NB4 (cell line): ENCODE data around the gene NCOA1.
"Not testable (repeated sequence)": the region's sequence is repeated elsewhere in the genome, so short reads cannot be mapped to it uniquely, and the experiment has no call there.

ENCODE experiments used
- DNase-seq: peaks from one replicate; pipeline ENCODE4 v3.0.0; 2010; ENCODE audit warnings: low read depth
- H3K4me3 ChIP-seq: one replicate; pipeline ENCODE4 v1.5.1; 2011; ENCODE audit warnings: mild to moderate bottlenecking, low read depth, low read length, moderate library complexity
- CTCF ChIP-seq: IDR thresholded peaks from one replicate; pipeline ENCODE4 v1.5.1; 2012; ENCODE audit warnings: low read depth, low read length
- MAX ChIP-seq: IDR thresholded peaks from 2 replicates; pipeline ENCODE4 v1.6.1; 2011; ENCODE audit warnings: low read depth, low read length
- MYC ChIP-seq: IDR thresholded peaks from 2 replicates; pipeline ENCODE4 v1.6.1; 2011; ENCODE audit warnings: low read depth, low read length
- POLR2A ChIP-seq: IDR thresholded peaks from 2 replicates; pipeline ENCODE4 v1.6.1; 2011; ENCODE audit warnings: mild to moderate bottlenecking; ENCODE audit not compliant: insufficient read length; ENCODE audit errors: extremely low read depth

The NCOA1 gene

GRCh38 chr2:24672589-24672988, 181.5 kb downstream of the NCOA1 start:
- TF ChIP-seq POLR2A (no peak), MAX (no peak)
- H3K4me3 ChIP-seq, result no peak overlapping the region
- DNase-seq, result no peak

- no peak overlapping the region for H3K4me3 ChIP-seq
- DNase-seq, result no peak
- no peak for TF ChIP-seq MAX
- TF ChIP-seq CTCF, result no peak
- no peak for TF ChIP-seq POLR2A
- no peak for TF ChIP-seq MYC
Observed at GRCh38 chr2:24675338-24675737, 184.3 kb downstream of the NCOA1 start.

- no peak for TF ChIP-seq POLR2A
- no peak for TF ChIP-seq MYC
- TF ChIP-seq MAX, result no peak
- no peak for TF ChIP-seq CTCF
- DNase-seq, result no peak
- H3K4me3 ChIP-seq, result no peak overlapping the region
Observed at GRCh38 chr2:24676493-24676892, 185.4 kb downstream of the NCOA1 start.

- not testable (repeated sequence) for H3K4me3 ChIP-seq, DNase-seq
Observed at GRCh38 chr2:24678066-24678465, 187.0 kb downstream of the NCOA1 start.

DNA sequence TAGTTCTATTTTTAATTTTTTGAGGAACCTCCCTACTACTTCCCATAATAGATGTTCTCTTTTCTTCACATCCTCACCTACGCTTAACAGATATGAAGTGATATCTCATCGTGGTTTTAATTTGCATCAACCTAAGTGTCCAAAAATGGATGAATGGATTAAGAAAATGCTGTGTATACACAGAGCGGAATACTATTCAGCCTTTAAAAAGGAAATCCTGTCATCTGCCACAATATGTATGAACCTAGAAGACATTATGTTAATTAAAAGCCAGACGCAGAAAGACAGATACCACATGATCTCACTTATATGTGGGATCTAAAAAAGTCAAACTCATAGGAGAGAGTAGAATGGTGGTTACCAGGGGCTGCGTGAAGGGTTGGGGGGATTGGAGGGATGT, 189.1 kb downstream of the NCOA1 start:
- DNase-seq, result no peak
- TF ChIP-seq MAX (no peak), MYC (no peak), CTCF (no peak), POLR2A (no peak)
- H3K4me3 ChIP-seq, result no peak overlapping the region

- DNase-seq, result no peak
- TF ChIP-seq POLR2A (no peak), MYC (no peak), CTCF (no peak), MAX (no peak)
Observed at GRCh38 chr2:24682304-24682703, 191.2 kb downstream of the NCOA1 start.

DNA sequence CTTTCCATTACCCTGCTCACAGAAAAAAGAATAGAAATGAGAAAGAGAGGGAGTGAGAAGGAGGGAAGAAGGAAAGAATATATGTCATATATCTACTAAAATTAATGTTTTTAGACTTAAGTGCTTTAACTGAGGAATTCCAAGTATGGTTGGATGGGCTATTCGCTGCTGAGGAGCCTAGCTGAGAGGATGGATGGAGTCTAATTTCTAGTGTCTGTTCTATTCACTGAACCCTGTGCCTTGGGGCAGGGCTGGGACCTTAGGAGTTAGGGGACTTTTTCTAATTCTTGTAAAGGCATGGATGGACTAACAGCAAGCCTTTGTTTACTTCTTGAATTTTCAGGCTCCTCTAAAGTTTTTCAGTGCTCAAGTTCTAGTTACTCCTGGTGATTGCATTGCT, 192.4 kb downstream of the NCOA1 start:
- TF ChIP-seq MYC (no peak), MAX (no peak), POLR2A (no peak), CTCF (no peak)

More at GRCh38 chr2:24682304-24682703, 191.2 kb downstream of the NCOA1 start:
- no peak overlapping the region for H3K4me3 ChIP-seq

More for the DNA sequence above, 192.4 kb downstream of the NCOA1 start:
- no peak for DNase-seq
- no peak overlapping the region for H3K4me3 ChIP-seq
